IMR-90 (cell line): ENCODE results near the gene CRACR2B. TPM values are rescaled to one million over a fixed set of nuclear protein-coding genes. Genes with fewer than 3 reads are reported as not detected.

Source experiments
- ATAC-seq: fragments of 200-7000 bp; cut with Tn5 transposase; 2 replicates; pipeline ENCODE4 v1.9.1; 2020; ENCODE audit warnings: low read depth, mild to moderate bottlenecking, moderate library complexity
- BruUV-seq: library from RNA; stranded (reverse); fragments of 400-500 nt; replicated peaks from 2 replicates; lab custom pipeline; 2021; lab: Mats Ljungman, UMichigan
- CTCF ChIA-PET: fragments of 300-600 bp; formaldehyde crosslinking; extraction: SDS; loops from one replicate; lab custom pipeline; 2021; ENCODE audit warnings: antibody characterized with exemption; lab: Yijun Ruan, JAX
- POLR2A ChIA-PET: fragments of 300-600 bp; sonication (Branson Sonifier 250); formaldehyde crosslinking; loops from one replicate; lab custom pipeline; 2022; ENCODE audit warnings: antibody characterized with exemption; ENCODE audit not compliant: unreplicated experiment; lab: Charles Lee
- DNase-seq: peaks from one replicate; pipeline ENCODE4 v3.0.0; 2013
- H2AFZ ChIP-seq: replicated peaks from 2 replicates; pipeline ENCODE3; 2013; ENCODE audit warnings: low read length, mild to moderate bottlenecking; ENCODE audit not compliant: poor library complexity
- H2AK5ac ChIP-seq: 2 replicates; pipeline ENCODE4 v1.6.1; 2013; ENCODE audit warnings: low read depth, low read length, inconsistent platforms
- H2AK9ac ChIP-seq: replicated peaks from 2 replicates; pipeline ENCODE3; 2013; ENCODE audit warnings: mild to moderate bottlenecking, low read depth, low read length, moderate library complexity; ENCODE audit not compliant: poor library complexity
- H2BK120ac ChIP-seq: 2 replicates; pipeline ENCODE4 v1.6.1; 2013; ENCODE audit warnings: low read depth, low read length, inconsistent platforms
- H2BK15ac ChIP-seq: 3 replicates; pipeline ENCODE4 v1.6.1; 2013; ENCODE audit warnings: low read depth, low read length, inconsistent platforms
- H2BK20ac ChIP-seq: 2 replicates; pipeline ENCODE4 v1.6.1; 2013; ENCODE audit warnings: low read depth, mild to moderate bottlenecking, inconsistent platforms, low read length, moderate library complexity
- H2BK5ac ChIP-seq: 2 replicates; pipeline ENCODE4 v1.6.1; 2013; ENCODE audit warnings: mild to moderate bottlenecking, low read depth, low read length, inconsistent platforms; ENCODE audit not compliant: poor library complexity, severe bottlenecking
- H3K14ac ChIP-seq: replicated peaks from 2 replicates; pipeline ENCODE4 v1.6.1; 2013; ENCODE audit warnings: low read depth, low read length, inconsistent platforms
- H3K18ac ChIP-seq: 2 replicates; pipeline ENCODE4 v1.6.1; 2013; ENCODE audit warnings: low read depth, low read length, control low read depth
- H3K23ac ChIP-seq: 2 replicates; pipeline ENCODE4 v1.6.1; 2013; ENCODE audit warnings: low read depth, low read length, inconsistent platforms
- H3K27ac ChIP-seq: 2 replicates; pipeline ENCODE4 v1.5.1; 2013; ENCODE audit warnings: mild to moderate bottlenecking, control low read depth, low read length; ENCODE audit not compliant: insufficient read depth
- H3K27me3 ChIP-seq: 2 replicates; pipeline ENCODE4 v1.6.1; 2013; ENCODE audit warnings: low read length; ENCODE audit not compliant: control insufficient read depth, insufficient read depth
- H3K36me3 ChIP-seq: 2 replicates; pipeline ENCODE4 v1.6.1; 2013; ENCODE audit warnings: low read length, mixed read lengths; ENCODE audit not compliant: control insufficient read depth, insufficient read depth
- H3K4ac ChIP-seq: 2 replicates; pipeline ENCODE4 v1.6.1; 2013; ENCODE audit warnings: low read depth, low read length, inconsistent platforms
- H3K4me1 ChIP-seq: 2 replicates; pipeline ENCODE4 v1.6.1; 2013; ENCODE audit warnings: low read length, mixed read lengths; ENCODE audit not compliant: control insufficient read depth, insufficient read depth
- H3K4me2 ChIP-seq: 2 replicates; pipeline ENCODE4 v1.6.1; 2013; ENCODE audit warnings: low read depth, mild to moderate bottlenecking, control low read depth, low read length, moderate library complexity
- H3K4me3 ChIP-seq: 2 replicates; pipeline ENCODE4 v1.5.1; 2013; ENCODE audit warnings: low read depth, mild to moderate bottlenecking, control low read depth, low read length, moderate library complexity; ENCODE audit not compliant: insufficient read depth
- H3K56ac ChIP-seq: 2 replicates; pipeline ENCODE4 v1.6.1; 2013; ENCODE audit warnings: low read length, inconsistent platforms; ENCODE audit not compliant: insufficient read depth; ENCODE audit errors: extremely low read depth
- H3K79me1 ChIP-seq, 2 experiments: 2 replicates each; pipeline ENCODE4 v1.6.1; 2013; ENCODE audit warnings: low read length in 2 of 2, inconsistent platforms in 1 of 2, low read depth in 1 of 2
- H3K9ac ChIP-seq: 2 replicates; pipeline ENCODE4 v1.6.1; 2013; ENCODE audit warnings: low read depth, low read length, control low read depth
- H3K9me1 ChIP-seq: 2 replicates; pipeline ENCODE4 v1.6.1; 2013; ENCODE audit warnings: low read length, inconsistent platforms; ENCODE audit not compliant: insufficient read depth
- H3K9me3 ChIP-seq: 2 replicates; pipeline ENCODE4 v1.6.1; 2013; ENCODE audit warnings: low read length; ENCODE audit not compliant: control insufficient read depth, insufficient read depth
- H4K20me1 ChIP-seq: 2 replicates; pipeline ENCODE4 v1.6.1; 2013; ENCODE audit warnings: low read length, inconsistent platforms; ENCODE audit not compliant: insufficient read depth
- H4K5ac ChIP-seq: 2 replicates; pipeline ENCODE4 v1.6.1; 2013; ENCODE audit warnings: mild to moderate bottlenecking, low read depth, low read length, control low read depth
- H4K8ac ChIP-seq, 2 experiments: 2 replicates each; pipeline ENCODE4 v1.6.1; 2013; ENCODE audit warnings: low read depth in 2 of 2, low read length in 2 of 2, control low read depth in 1 of 2, inconsistent platforms in 1 of 2
- H4K91ac ChIP-seq: 2 replicates; pipeline ENCODE4 v1.6.1; 2013; ENCODE audit warnings: low read depth, low read length, inconsistent platforms; ENCODE audit not compliant: insufficient read depth
- CTCF ChIP-seq: conservative IDR thresholded peaks from 2 replicates; pipeline ENCODE4 v1.5.1; 2012; ENCODE audit warnings: mild to moderate bottlenecking, low read depth, low read length, improper control_type of control experiment
- MXI1 ChIP-seq: IDR thresholded peaks from 2 replicates; pipeline ENCODE4 v1.6.1; 2012; ENCODE audit warnings: low read depth, mild to moderate bottlenecking, low read length, moderate library complexity, borderline replicate concordance
- WGBS, 2 experiments: methylation state at CpG; one replicate each; pipeline versions ENCODE4 v1.1.5 to v1.1.7; 2013; ENCODE audit warnings: missing lambda C conversion rate in 2 of 2; ENCODE audit not compliant: insufficient read length in 1 of 2; ENCODE audit errors: extremely low coverage in 2 of 2; 5-methylcytosine and 5-hydroxymethylcytosine counted together
- dilution Hi-C: fragments of 300-500 bp; cut with HindIII; formaldehyde crosslinking; loops from one replicate; pipeline ENCODE4 v1.14.3; 2018; ENCODE audit warnings: low sequenced_read_pairs; ENCODE audit not compliant: unreplicated experiment
- in situ Hi-C: fragments of 300-500 bp; cut with MboI; formaldehyde crosslinking; loops from 3 replicates; pipeline ENCODE4 v1.14.3; 2019; ENCODE audit warnings: low sequenced_read_pairs, inconsistent platforms, mixed read lengths
- intact Hi-C: fragments of 100-400 bp; cut with micrococcal nuclease; formaldehyde crosslinking; loops from 2 replicates; pipeline ENCODE4 v1.10.0; 2022
- polyA plus RNA-seq, 3 experiments: library from polyadenylated mRNA; depleted of rRNA; stranded (reverse); fragments of >200 nt; gene quantifications; 2 replicates each; pipeline ENCODE4 v1.2.3, GENCODE V29; 2012; ENCODE audit warnings: low replicate concordance in 1 of 3
- total RNA-seq: library from RNA; depleted of rRNA; stranded (reverse); fragments of >200 nt; gene quantifications from 2 replicates; pipeline ENCODE4 v1.2.3, GENCODE V29; 2012

The CRACR2B gene
- total and polyA plus RNA-seq, 2 of the 4 experiments (the other 2 are of a cell fraction): 0.54 to 2.5 TPM

GRCh38 chr11:854601-855329 is 27.0 kb downstream of the CRACR2B start:
- TF ChIP-seq MXI1 (no peak), CTCF (no peak)
- no peaks in the 10 kb centered on the region for H3K27me3 ChIP-seq
- 78% methylated on average over 9 of the region's 20 CpGs; no CpG with 5 or more reads in 1 of the 2 experiments for WGBS, 2 experiments
- CTCF ChIA-PET: no interaction called here
- in situ Hi-C loops (no loop called here), dilution Hi-C loops (no loop called here), intact Hi-C loops (no loop called here)
- H3K9me3 ChIP-seq: no peaks in the 10 kb centered on the region
- no peak for ATAC-seq
- peaks cover 20% of the 10 kb centered on the region for H3K36me3 ChIP-seq
- H3K14ac ChIP-seq: no peak overlapping the region
- H2BK120ac ChIP-seq: no peak overlapping the region
- H2BK20ac ChIP-seq: no peak overlapping the region
- H3K4me3 ChIP-seq: no peak overlapping the region
- no peak overlapping the region for H3K9ac ChIP-seq
- H3K79me1 ChIP-seq: peaks cover 12 to 85% of the 10 kb centered on the region in 2 experiments
- no peak overlapping the region for H3K18ac ChIP-seq
- BruUV-seq: no TSS peak
- peak overlapping the region; percentile 42 for H2AK9ac ChIP-seq
- peaks cover 80% of the 10 kb centered on the region for H4K20me1 ChIP-seq
- no peak for DNase-seq
- no peak overlapping the region for H3K23ac ChIP-seq
- H3K4me1 ChIP-seq: peaks cover 15% of the 10 kb centered on the region
- H3K4ac ChIP-seq: no peak overlapping the region
- H2BK15ac ChIP-seq: no peak overlapping the region
- no peak overlapping the region for H2AFZ ChIP-seq
- no peak overlapping the region for H3K4me2 ChIP-seq
- no peak overlapping the region for H4K91ac ChIP-seq
- no peak overlapping the region for H4K8ac ChIP-seq
- no peak overlapping the region for H3K56ac ChIP-seq
- no peak overlapping the region for H4K5ac ChIP-seq
- no peak overlapping the region for H3K27ac ChIP-seq
- no peak overlapping the region for H2BK5ac ChIP-seq
- POLR2A ChIA-PET: no interaction called here
- no peaks in the 10 kb centered on the region for H3K9me1 ChIP-seq
- no peak overlapping the region for H2AK5ac ChIP-seq
